SIG-M5 treated with dmso at 0.1 percent for 504 hours (cell line): Measurements from ENCODE around the gene SPI1.
"Not testable (repeated sequence)": the region's sequence is repeated elsewhere in the genome, so short reads cannot be mapped to it uniquely, and the experiment has no call there.

ENCODE experiments used
- DNase-seq: peaks from one replicate; lab custom pipeline; 2025; ENCODE audit not compliant: unreplicated experiment; lab: John Stamatoyannopoulos, UW

The SPI1 gene

GRCh38 chr11:47342854-47343253, 35.5 kb downstream of the SPI1 start:
- no peak for DNase-seq

GRCh38 chr11:47342036-47342803, 36.1 kb downstream of the SPI1 start:
- DNase-seq: no peak

GRCh38 chr11:47340980-47341775, 37.2 kb downstream of the SPI1 start:
- no peak for DNase-seq

DNA sequence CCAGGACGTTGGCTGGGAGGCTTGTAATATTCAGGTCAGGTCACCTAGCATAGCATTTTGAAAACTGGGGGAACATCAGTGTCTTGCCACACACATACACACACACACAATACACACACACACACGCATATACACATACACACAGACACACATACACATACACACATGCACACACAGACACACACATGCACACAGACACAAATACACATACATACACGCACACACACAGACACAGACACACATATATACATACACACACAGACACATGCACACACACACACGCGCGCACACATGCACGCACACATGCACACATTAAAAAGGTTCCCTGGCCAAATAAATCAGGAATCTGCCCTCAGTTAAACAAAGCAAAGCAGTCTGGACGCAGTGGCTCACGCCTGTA, 38.3 kb downstream of the SPI1 start:
- no peak for DNase-seq

- DNase-seq: no peak
These were observed 39.7 kb downstream of the SPI1 start for GRCh38 chr11:47338396-47339241.

- DNase-seq: no peak
These were observed 41.0 kb downstream of the SPI1 start for GRCh38 chr11:47337229-47337924.

- DNase-seq: no peak
These were observed 41.8 kb downstream of the SPI1 start for GRCh38 chr11:47336595-47336994.

GRCh38 chr11:47335733-47336132, 42.6 kb downstream of the SPI1 start:
- no peak for DNase-seq

DNA sequence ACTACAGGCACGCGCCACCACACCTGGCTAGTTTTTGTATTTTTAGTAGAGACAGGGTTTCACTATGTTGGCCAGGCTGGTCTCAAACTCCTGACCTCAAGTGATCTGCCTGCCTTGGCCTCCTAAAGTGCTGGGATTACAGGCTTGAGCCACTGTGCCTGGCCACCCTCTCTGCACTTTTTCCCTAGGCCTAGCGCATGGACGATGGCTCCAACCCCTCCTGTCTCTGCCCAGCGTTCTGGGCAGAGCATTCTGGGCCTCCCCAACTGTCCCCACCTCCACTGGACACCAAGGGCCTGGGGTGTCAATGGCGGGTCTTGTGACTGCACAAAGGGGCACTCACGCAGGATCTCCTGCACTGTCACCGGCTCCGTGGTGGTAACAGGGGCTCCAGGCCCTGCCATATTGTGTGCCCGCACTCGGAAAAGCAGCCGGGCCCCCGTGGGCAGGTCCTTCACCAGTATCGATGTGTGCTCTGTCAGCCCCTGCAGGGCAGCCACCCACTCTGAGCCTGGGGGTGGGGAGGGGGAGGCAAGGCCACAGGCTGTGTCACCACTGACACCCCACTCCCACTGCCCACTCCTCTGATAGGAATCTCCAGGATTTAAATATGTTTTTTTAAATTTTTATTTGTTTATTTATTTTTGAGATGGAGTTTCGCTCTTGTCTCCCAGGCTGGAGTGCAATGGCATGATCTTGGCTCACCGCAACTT, 43.5 kb downstream of the SPI1 start:
- DNase-seq: not testable (repeated sequence)

DNA sequence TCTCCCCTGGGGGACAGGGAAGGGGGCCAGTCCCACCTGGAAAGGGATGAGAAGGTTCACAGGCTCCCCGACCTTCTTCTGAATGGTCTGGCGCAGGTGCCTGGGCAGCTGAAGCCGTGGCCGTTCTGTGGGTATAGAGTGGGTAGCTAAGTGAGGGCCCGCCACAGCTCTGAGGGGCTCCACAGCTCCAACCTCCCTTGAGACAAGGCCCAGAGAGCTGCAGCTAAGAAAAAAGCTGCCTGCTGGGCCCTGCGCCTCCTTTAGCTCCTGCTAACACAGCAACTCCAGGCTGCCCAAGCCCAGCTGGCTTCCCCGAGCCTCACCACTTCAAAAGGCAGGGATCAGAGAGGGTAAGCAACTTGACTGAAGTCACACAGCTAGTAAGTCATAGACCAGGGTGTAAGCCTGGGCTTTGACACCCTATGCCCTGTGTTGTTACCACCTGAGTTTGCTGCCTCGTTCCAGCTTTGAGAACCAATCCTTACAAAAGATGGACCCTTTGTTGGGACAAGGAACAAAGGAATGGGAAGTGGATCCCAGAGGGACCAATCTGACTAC, 44.4 kb downstream of the SPI1 start:
- DNase-seq: no peak

DNA sequence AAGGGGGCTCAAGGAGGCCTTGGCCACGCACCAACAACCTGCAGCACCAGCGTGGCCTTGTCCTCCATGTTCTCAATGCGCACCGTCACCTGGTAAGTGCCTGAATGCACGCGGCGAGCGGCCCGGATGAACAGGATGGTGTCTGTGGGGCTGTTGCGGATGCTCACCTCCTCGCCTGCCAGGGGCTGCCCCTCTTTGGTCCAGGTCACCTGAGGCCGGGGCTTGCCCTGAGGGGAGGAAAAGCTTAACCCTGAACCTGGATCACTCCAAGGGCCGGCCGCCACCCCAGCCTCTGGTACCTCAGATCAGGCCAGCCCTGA, 44.9 kb downstream of the SPI1 start:
- DNase-seq: no peak

DNA sequence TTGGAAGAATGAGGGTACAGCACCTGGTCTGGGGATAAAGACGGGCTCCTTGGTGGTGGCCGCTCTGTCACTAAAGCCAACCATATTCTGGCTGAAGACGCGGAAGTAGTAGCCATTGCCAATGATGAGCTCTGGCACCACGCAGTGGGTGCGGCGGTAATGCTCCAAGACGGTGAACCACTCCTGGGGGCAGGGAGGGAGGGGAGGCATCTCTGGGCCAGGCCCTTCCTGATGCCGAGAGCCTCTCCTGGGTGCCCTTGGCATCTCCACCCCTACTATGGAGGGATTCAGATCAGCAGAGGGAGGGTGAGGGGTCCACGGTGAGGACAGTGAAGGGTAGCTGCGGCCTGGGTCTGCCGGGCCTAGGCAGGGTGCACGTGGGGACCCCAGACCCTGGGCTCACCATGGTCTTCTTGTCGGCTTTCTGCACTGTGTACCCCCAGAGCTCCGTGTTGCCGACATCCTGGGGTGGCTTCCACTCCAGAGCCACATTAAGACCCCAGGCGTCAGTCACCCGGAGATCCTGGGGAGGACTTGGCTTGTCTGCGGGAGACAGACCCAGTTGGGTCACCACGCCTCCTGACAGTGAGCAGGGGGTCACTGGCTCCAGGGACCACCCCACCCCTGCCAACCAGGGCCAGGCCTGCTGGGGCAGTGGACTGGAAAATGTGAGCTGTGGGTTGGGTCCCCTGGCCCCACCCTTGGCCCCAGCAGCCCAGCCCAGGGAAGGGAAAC, 45.4 kb downstream of the SPI1 start:
- DNase-seq: no peak

GRCh38 chr11:47332303-47332711, 46.0 kb downstream of the SPI1 start:
- no peak for DNase-seq

DNA sequence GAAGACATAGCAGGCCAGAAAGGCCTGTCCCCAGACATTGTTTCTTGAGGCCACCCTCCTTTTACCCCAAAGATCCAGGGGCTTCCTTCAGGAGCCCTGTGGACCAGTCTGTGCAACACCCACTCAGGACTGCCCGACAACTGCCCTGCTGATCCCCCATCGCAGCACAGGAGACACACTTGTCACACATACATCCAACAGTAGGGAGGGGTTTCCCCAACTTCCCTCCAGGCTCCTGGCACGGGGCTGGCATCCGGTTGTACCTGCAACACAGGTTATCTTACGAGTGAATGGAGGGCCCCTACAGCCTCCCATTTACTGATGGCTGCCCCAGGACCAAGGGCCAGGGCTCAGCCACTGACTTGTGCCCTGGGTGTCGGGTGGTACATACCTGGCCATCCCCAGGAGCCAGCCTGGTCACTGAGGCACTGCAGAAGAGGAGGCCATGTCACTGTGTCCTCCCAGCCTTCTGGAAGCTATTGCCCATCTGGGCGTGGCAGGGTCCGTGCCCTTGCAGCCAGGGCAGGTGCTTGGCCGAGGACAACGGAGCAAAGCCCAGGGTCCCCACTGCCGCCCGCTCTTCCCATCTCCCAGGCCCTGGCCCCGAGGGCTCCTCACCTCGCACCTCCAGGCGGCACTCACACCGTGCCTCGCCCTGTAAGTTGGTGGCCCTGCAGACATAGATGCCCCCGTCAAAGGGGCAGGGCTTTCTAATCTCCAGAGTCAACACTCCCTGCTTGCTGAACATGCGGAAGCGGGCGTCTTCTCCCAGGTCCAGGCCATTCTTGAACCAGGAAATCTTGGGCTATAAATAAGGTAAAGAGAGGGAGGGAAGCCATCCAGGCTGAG, 46.7 kb downstream of the SPI1 start:
- DNase-seq: no peak

GRCh38 chr11:47329987-47330931, 48.1 kb downstream of the SPI1 start:
- no peak for DNase-seq

DNA sequence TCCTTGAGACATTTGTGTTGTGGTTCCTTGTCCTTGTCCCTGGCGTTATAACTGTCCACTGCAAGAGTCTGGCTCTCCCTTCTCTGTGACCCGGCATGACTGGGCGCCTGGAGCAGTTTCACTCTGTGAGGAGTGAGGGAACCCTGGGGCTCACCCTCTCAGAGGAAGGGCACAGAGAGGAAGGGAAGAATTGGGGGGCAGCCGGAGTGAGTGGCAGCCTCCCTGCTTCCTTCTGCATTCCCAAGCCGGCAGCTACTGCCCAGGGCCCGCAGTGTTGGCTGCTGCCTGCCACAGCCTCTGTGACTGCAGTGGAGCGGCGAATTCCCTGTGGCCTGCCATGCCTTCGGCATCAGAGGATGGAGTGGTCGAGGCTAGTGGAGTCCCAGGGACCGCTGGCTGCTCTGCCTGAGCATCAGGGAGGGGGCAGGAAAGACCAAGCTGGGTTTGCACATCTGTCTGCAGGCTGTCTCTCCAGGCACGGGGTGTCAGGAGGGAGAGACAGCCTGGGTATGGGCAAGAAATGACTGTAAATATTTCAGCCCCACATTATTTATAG, 48.8 kb downstream of the SPI1 start:
- DNase-seq: no peak
